Transverse colon (tissue), 4 donors: Measurements from ENCODE around the gene SHC2. TPM values are rescaled to one million over a fixed set of nuclear protein-coding genes. Genes with fewer than 3 reads are reported as not detected.
"Not testable (repeated sequence)": the region's sequence is repeated elsewhere in the genome, so short reads cannot be mapped to it uniquely, and the experiment has no call there.

Source experiments
- DNase-seq: peaks from one replicate; pipeline ENCODE4 v3.0.0-alpha.2; 2019
- H3K27ac ChIP-seq, 4 donors: fragments of 200-600 bp; sonication (generic); 2 replicates each; pipeline ENCODE4 v1.5.1; 2016 to 2018; ENCODE audit warnings: inconsistent platforms in 4 of 4
- H3K27me3 ChIP-seq: fragments of 200-600 bp; sonication (generic); 2 replicates; pipeline ENCODE4 v1.5.1; 2017; ENCODE audit warnings: inconsistent platforms
- H3K36me3 ChIP-seq, 4 donors: fragments of 200-600 bp; sonication (generic); 2 replicates each; pipeline ENCODE4 v1.5.1; 2017 to 2019; ENCODE audit warnings: inconsistent platforms in 4 of 4
- H3K4me1 ChIP-seq, 4 donors: fragments of 200-600 bp; sonication (generic); 2 replicates each; pipeline ENCODE4 v1.5.1; 2017 to 2020; ENCODE audit warnings: inconsistent platforms in 4 of 4
- H3K4me3 ChIP-seq, 4 donors: fragments of 200-600 bp; sonication (generic); 1 replicate in 1 of 4; 2 replicates in 3 of 4; pipeline versions ENCODE4 v1.5.1 to v1.6.1; 2017 to 2019; ENCODE audit warnings: inconsistent platforms in 4 of 4
- H3K9me3 ChIP-seq, 2 donors: fragments of 200-600 bp; sonication (generic); 2 replicates each; pipeline ENCODE4 v1.5.1; 2017 to 2019; ENCODE audit warnings: inconsistent platforms in 2 of 2
- CTCF ChIP-seq, 5 experiments: fragments of 200-600 bp in 3 of 5; fragments of 450-650 bp in 2 of 5; sonication (generic) in 3 of 5; IDR thresholded peaks; 1 replicate in 2 of 5; 2 replicates in 3 of 5; pipeline ENCODE4 v1.5.1; 2016 to 2017; ENCODE audit warnings: antibody characterized with exemption in 5 of 5, inconsistent platforms in 3 of 5, mild to moderate bottlenecking in 2 of 5, moderate library complexity in 1 of 5
- EP300 ChIP-seq: sonication (generic); formaldehyde crosslinking; IDR thresholded peaks from one replicate; pipeline ENCODE4 v1.6.1; 2017; ENCODE audit warnings: antibody characterized with exemption, low read depth
- POLR2A ChIP-seq: fragments of 450-650 bp; IDR thresholded peaks from one replicate; pipeline ENCODE4 v1.6.1; 2016; ENCODE audit warnings: antibody characterized with exemption, mild to moderate bottlenecking, moderate library complexity
- POLR2AphosphoS5 ChIP-seq, 3 donors: sonication (generic); formaldehyde crosslinking; IDR thresholded peaks; one replicate each; pipeline ENCODE4 v1.6.1; 2016; ENCODE audit warnings: antibody characterized with exemption in 3 of 3
- WGBS, 2 donors: methylation state at CpG; one replicate each; pipeline ENCODE4 v1.1.5; 2018; ENCODE audit warnings: low coverage in 1 of 2; 5-methylcytosine and 5-hydroxymethylcytosine counted together
- in situ Hi-C, 4 donors: fragments of 200-750 bp; cut with MboI; loops; one replicate each; pipeline versions ENCODE4 v1.15.0 to v1.15.1; 2017; ENCODE audit warnings: low sequenced_read_pairs in 3 of 4, low pct_ligation_motif_present in 1 of 4, low pct_unique_long_range_greater_than_20kb in 1 of 4
- intact Hi-C: fragments of 100-400 bp; cut with DNase I; formaldehyde crosslinking; loops from one replicate; pipeline ENCODE4 v1.15.1; 2023; ENCODE audit warnings: low total_unique reads
- total RNA-seq, 4 donors: library from RNA; depleted of rRNA; stranded (reverse); fragments of >200 nt; gene quantifications; one replicate each; pipeline ENCODE4 v1.1.0, GENCODE V29; 2016

Gene SHC2
- total RNA-seq, 4 donors from 2014 or later, result 6.3 to 30.3 (median 11.1) TPM

GRCh38 chr19:435056-435706 is 25.7 kb downstream of the SHC2 start:
- H3K4me1 ChIP-seq, result no peaks in the 10 kb centered on the region

GRCh38 chr19:434152-434960 is 26.5 kb downstream of the SHC2 start:
- Histone ChIP-seq H3K4me3 (no peak overlapping the region), H3K9me3 (no peaks in the 10 kb centered on the region), H3K36me3 (no peaks in the 10 kb centered on the region), H3K4me1 (no peaks in the 10 kb centered on the region), H3K27me3 (no peaks in the 10 kb centered on the region), H3K27ac (no peak overlapping the region)
- in situ Hi-C loops, result no loop called here
- WGBS, 2 donors, result 78 to 89% methylated on average over 12 to 22 of the region's 22 CpGs
- intact Hi-C loops, result no loop called here
- no peak for TF ChIP-seq CTCF (IDR thresholded peaks at IDR 0.05)
- TF ChIP-seq POLR2A, result no peak
- TF ChIP-seq POLR2AphosphoS5 (IDR thresholded peaks at IDR 0.05), result no peak
- TF ChIP-seq EP300, result no peak
- no peak for DNase-seq

More at GRCh38 chr19:435056-435706, 25.7 kb downstream of the SHC2 start:
- DNase-seq, result no peak
- no peak for TF ChIP-seq POLR2AphosphoS5 (IDR thresholded peaks at IDR 0.05)
- H3K4me3 ChIP-seq, result no peak overlapping the region
- H3K36me3 ChIP-seq, result no peaks in the 10 kb centered on the region
- in situ Hi-C loops (no loop called here), intact Hi-C loops (no loop called here)
- WGBS, 2 donors, result 79% methylated on average over 2 to 22 of the region's 26 CpGs
- H3K9me3 ChIP-seq, result no peaks in the 10 kb centered on the region
- no peak overlapping the region for H3K27ac ChIP-seq
- H3K27me3 ChIP-seq, result no peaks in the 10 kb centered on the region

- Histone ChIP-seq H3K9me3 (no peaks in the 10 kb centered on the region), H3K36me3 (no peaks in the 10 kb centered on the region), H3K4me3 (no peak overlapping the region), H3K27me3 (no peaks in the 10 kb centered on the region), H3K27ac (no peak overlapping the region), H3K4me1 (no peaks in the 10 kb centered on the region)
- in situ Hi-C loops, result no loop called here
- intact Hi-C loops, result no loop called here
- no peak for DNase-seq
- 98% methylated on average over 10 of the region's 10 CpGs; no CpG with 5 or more reads in 1 of the 2 donors for WGBS, 2 donors
- TF ChIP-seq CTCF (IDR thresholded peaks at IDR 0.05) (no peak), EP300 (no peak), POLR2A (no peak), POLR2AphosphoS5 (IDR thresholded peaks at IDR 0.05) (no peak)
Measured at GRCh38 chr19:430701-431100, 30.1 kb downstream of the SHC2 start.

- intact Hi-C loops, result no loop called here
- Histone ChIP-seq H3K4me3 (no peak overlapping the region), H3K27ac (no peak overlapping the region), H3K27me3 (no peaks in the 10 kb centered on the region), H3K9me3 (no peaks in the 10 kb centered on the region), H3K4me1 (no peaks in the 10 kb centered on the region), H3K36me3 (no peaks in the 10 kb centered on the region)
- 90% methylated on average over 15 of the region's 15 CpGs; no CpG with 5 or more reads in 1 of the 2 donors for WGBS, 2 donors
- in situ Hi-C loops, result no loop called here
- no peak for DNase-seq
- TF ChIP-seq POLR2AphosphoS5 (IDR thresholded peaks at IDR 0.05), result no peak
- no peak for TF ChIP-seq CTCF (IDR thresholded peaks at IDR 0.05)
- no peak for TF ChIP-seq EP300
- TF ChIP-seq POLR2A, result no peak
Measured at GRCh38 chr19:428149-428548, 32.7 kb downstream of the SHC2 start.

GRCh38 chr19:427675-428074 is 33.2 kb downstream of the SHC2 start:
- DNase-seq, in situ Hi-C loops, intact Hi-C loops, H3K36me3 ChIP-seq, H3K27ac ChIP-seq, H3K27me3 ChIP-seq, H3K4me3 ChIP-seq, H3K9me3 ChIP-seq, H3K4me1 ChIP-seq: not testable (repeated sequence)
- 59 to 78% methylated on average over 8 to 19 of the region's 19 CpGs for WGBS, 2 donors
